Measurements from ENCODE around the gene NEURL4. TPM values are rescaled to one million over a fixed set of nuclear protein-coding genes. Genes with fewer than 3 reads are reported as not detected.

NEURL4 gene
- polyA plus RNA-seq, 1 of the 3 experiments (the other 2 are of a cell fraction): 22.1 TPM

DNA sequence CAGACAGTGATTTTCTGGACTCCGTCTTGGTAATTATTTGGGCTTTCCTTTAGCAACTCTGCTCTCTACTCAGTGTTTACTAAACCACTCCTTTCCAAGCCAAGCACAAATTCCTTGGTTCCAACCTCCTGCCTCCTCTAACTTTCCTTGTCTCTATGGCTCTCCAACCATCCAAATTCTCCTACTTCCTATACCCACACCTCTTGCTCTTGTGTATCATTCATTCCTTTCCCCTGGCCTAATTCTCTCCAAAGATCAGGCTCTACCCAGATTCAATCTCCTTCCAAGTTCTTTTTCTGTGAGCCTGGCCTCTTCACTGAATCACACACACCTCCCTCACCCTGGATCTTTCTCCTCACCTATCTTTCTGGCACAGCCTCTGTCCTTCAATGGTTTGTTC, 1.1 kb downstream of the NEURL4 start:
- H2AFZ ChIP-seq (ENCODE audit: low read depth): no peak overlapping the region
- ChIA-PET POLR2A (interaction anchor here (0.6 to 2.3 kb wide), 2 partner anchors 9 to 13 kb away, joined by 4 to 11 read pairs; partner anchors contain the start of gene GPS2), CTCF (interaction anchor here (2.3 to 8.4 kb wide), 2 partner anchors 17 to 31 kb away, joined by 7 to 55 read pairs; no protein-coding TSS in a partner anchor)
- no peaks in the 10 kb centered on the region for H3K9me3 ChIP-seq
- TF ChIP-seq POLR2AphosphoS5 (IDR thresholded peaks at IDR 0.05; ENCODE audit: low read depth, low read length) (no peak), SIN3A (IDR thresholded peaks at IDR 0.05; ENCODE audit: borderline replicate concordance, low read depth, low read length) (no peak), MXI1 (IDR thresholded peaks at IDR 0.05; ENCODE audit: low read depth, low read length) (no peak), TCF12 (IDR thresholded peaks at IDR 0.05) (no peak), MEF2A (IDR thresholded peaks at IDR 0.05; ENCODE audit: borderline replicate concordance, low read depth) (no peak), GABPA (IDR thresholded peaks at IDR 0.05; ENCODE audit: low read depth) (no peak), FOSL2 (IDR thresholded peaks at IDR 0.05; ENCODE audit: borderline replicate concordance, low read depth) (no peak), SMC3 (IDR thresholded peaks at IDR 0.05; ENCODE audit: low read depth, low read length) (no peak), NRF1 (IDR thresholded peaks at IDR 0.05; ENCODE audit: low read depth, low read length) (no peak), RCOR1 (IDR thresholded peaks at IDR 0.05; ENCODE audit: low read length) (no peak), MAX (IDR thresholded peaks at IDR 0.05; ENCODE audit: low read depth) (no peak), CHD2 (IDR thresholded peaks at IDR 0.05; ENCODE audit: low read length, partially characterized antibody) (no peak), RAD21 (IDR thresholded peaks at IDR 0.05; ENCODE audit: low read length) (no peak)
- TF ChIP-seq, protein P1, sequence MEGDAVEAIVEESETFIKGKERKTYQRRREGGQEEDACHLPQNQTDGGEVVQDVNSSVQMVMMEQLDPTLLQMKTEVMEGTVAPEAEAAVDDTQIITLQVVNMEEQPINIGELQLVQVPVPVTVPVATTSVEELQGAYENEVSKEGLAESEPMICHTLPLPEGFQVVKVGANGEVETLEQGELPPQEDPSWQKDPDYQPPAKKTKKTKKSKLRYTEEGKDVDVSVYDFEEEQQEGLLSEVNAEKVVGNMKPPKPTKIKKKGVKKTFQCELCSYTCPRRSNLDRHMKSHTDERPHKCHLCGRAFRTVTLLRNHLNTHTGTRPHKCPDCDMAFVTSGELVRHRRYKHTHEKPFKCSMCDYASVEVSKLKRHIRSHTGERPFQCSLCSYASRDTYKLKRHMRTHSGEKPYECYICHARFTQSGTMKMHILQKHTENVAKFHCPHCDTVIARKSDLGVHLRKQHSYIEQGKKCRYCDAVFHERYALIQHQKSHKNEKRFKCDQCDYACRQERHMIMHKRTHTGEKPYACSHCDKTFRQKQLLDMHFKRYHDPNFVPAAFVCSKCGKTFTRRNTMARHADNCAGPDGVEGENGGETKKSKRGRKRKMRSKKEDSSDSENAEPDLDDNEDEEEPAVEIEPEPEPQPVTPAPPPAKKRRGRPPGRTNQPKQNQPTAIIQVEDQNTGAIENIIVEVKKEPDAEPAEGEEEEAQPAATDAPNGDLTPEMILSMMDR (IDR thresholded peaks at IDR 0.05): no peak
- no peaks in the 10 kb centered on the region for H3F3A ChIP-seq (replicated peaks; ENCODE audit: insufficient read depth)
- no peak for DNase-seq
- peak overlapping the region in 1 of 2 experiments; percentile 93; a peak in 3 of 4 replicates for H3K4me3 ChIP-seq (ENCODE audit: low read depth in 2 of 2, low read length in 1 of 2)
- peak overlapping the region; percentile 65 for H3K9ac ChIP-seq
- 88% methylated on average over 1 of the region's 1 CpG for WGBS (ENCODE audit: low lambda C conversion rate)
- H4K20me1 ChIP-seq (ENCODE audit: insufficient read depth): no peaks in the 10 kb centered on the region
- no peaks in the 10 kb centered on the region for H3K27me3 ChIP-seq (ENCODE audit: insufficient read depth)
- peaks cover 5 to 34% of the 10 kb centered on the region in 2 experiments for H3K36me3 ChIP-seq (replicated peaks in 1 of 2; ENCODE audit: control insufficient read depth in 1 of 2, insufficient read depth in 2 of 2, low read length in 1 of 2)
- peaks cover 17% of the 10 kb centered on the region; the same call in 1 of the 2 replicates for H3K79me2 ChIP-seq (ENCODE audit: insufficient read depth)
- H3K4me2 ChIP-seq: peak overlapping the region; percentile 86
- peaks cover 3 to 13% of the 10 kb centered on the region in 2 experiments; a peak in 2 of 4 replicates for H3K4me1 ChIP-seq (ENCODE audit: control insufficient read depth in 1 of 2, insufficient read depth in 2 of 2, low read depth in 1 of 2, low read length in 1 of 2)
- H3K27ac ChIP-seq (ENCODE audit: low read depth in 2 of 2, low read length in 1 of 2): no peak overlapping the region
- H3K9me2 ChIP-seq: no peaks in the 10 kb centered on the region

DNA sequence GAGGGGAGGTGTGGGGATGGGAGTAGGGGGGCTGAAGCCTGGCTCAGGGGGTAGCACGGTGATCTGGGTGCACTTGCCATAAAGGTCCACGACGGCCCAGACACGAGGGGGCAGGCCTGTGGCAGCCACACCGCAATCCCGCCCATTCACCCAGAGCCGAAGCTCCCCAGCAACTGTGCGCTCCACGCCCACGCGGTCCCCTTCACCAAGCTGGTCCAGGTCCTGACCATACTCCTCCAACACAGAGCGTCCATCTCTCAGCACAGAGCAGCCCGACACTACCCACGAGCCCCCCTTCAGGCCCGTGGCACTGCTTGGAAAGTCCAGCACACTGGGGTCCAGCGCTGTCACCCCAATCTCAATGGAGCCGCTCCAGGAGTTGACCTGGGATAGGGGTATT, 1.6 kb downstream of the NEURL4 start:
- Histone ChIP-seq H3K9me3 (no peaks in the 10 kb centered on the region), H2AFZ (ENCODE audit: low read depth) (no peak overlapping the region), H3K27me3 (ENCODE audit: insufficient read depth) (no peaks in the 10 kb centered on the region), H3K9ac (0 out of 2 replicates have a peak overlapping the region, but pooled peaks have one; percentile 65), H3K4me2 (peak overlapping the region; percentile 86), H3K79me2 (ENCODE audit: insufficient read depth) (peaks cover 17% of the 10 kb centered on the region; the same call in 1 of the 2 replicates), H4K20me1 (ENCODE audit: insufficient read depth) (no peaks in the 10 kb centered on the region), H3F3A (replicated peaks; ENCODE audit: insufficient read depth) (no peaks in the 10 kb centered on the region), H3K27ac (ENCODE audit: low read depth in 2 of 2, low read length in 1 of 2) (no peak overlapping the region), H3K36me3 (replicated peaks in 1 of 2; ENCODE audit: control insufficient read depth in 1 of 2, insufficient read depth in 2 of 2, low read length in 1 of 2) (peaks cover 5 to 39% of the 10 kb centered on the region in 2 experiments), H3K4me1 (ENCODE audit: control insufficient read depth in 1 of 2, insufficient read depth in 2 of 2, low read depth in 1 of 2, low read length in 1 of 2) (peaks cover 3 to 13% of the 10 kb centered on the region in 2 experiments; a peak in 2 of 4 replicates), H3K9me2 (no peaks in the 10 kb centered on the region), H3K4me3 (ENCODE audit: low read depth in 2 of 2, low read length in 1 of 2) (no peak overlapping the region)
- POLR2A ChIA-PET: no interaction called here
- no peak for TF ChIP-seq RCOR1 (IDR thresholded peaks at IDR 0.05; ENCODE audit: low read length)
- TF ChIP-seq FOXM1 (IDR thresholded peaks at IDR 0.05; ENCODE audit: low read depth): no peak
- TF ChIP-seq REST (IDR thresholded peaks at IDR 0.05; ENCODE audit: low read depth, low read length): no peak
- no peak for TF ChIP-seq NFIC (IDR thresholded peaks at IDR 0.05; ENCODE audit: borderline replicate concordance)
- no peak for DNase-seq
- CTCF ChIA-PET: interaction anchor here (1.0 to 8.4 kb wide), 2 partner anchors 17 to 46 kb away, joined by 4 to 55 read pairs; partner anchors contain the start of gene SLC2A4
- 96% methylated on average over 16 of the region's 17 CpGs for WGBS (ENCODE audit: low lambda C conversion rate)

Data from SK-N-SH (cell line).